Stimulated activated CD4-positive, alpha-beta T cell treated with anti-CD3 and anti-CD28 coated beads, Interleukin-12 subunit alpha, Interleukin-12 subunit beta, amount 100 ng/mL, for 48 hours (primary cell): Measurements from ENCODE around the gene CIROP.

Source experiments
- DNase-seq, 3 donors: peaks; one replicate each; pipeline ENCODE4 v3.0.0-alpha.2; 2020; ENCODE audit warnings: low read depth in 2 of 3, low spot score in 1 of 3

The CIROP gene, protein sequence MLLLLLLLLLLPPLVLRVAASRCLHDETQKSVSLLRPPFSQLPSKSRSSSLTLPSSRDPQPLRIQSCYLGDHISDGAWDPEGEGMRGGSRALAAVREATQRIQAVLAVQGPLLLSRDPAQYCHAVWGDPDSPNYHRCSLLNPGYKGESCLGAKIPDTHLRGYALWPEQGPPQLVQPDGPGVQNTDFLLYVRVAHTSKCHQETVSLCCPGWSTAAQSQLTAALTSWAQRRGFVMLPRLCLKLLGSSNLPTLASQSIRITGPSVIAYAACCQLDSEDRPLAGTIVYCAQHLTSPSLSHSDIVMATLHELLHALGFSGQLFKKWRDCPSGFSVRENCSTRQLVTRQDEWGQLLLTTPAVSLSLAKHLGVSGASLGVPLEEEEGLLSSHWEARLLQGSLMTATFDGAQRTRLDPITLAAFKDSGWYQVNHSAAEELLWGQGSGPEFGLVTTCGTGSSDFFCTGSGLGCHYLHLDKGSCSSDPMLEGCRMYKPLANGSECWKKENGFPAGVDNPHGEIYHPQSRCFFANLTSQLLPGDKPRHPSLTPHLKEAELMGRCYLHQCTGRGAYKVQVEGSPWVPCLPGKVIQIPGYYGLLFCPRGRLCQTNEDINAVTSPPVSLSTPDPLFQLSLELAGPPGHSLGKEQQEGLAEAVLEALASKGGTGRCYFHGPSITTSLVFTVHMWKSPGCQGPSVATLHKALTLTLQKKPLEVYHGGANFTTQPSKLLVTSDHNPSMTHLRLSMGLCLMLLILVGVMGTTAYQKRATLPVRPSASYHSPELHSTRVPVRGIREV

DNA sequence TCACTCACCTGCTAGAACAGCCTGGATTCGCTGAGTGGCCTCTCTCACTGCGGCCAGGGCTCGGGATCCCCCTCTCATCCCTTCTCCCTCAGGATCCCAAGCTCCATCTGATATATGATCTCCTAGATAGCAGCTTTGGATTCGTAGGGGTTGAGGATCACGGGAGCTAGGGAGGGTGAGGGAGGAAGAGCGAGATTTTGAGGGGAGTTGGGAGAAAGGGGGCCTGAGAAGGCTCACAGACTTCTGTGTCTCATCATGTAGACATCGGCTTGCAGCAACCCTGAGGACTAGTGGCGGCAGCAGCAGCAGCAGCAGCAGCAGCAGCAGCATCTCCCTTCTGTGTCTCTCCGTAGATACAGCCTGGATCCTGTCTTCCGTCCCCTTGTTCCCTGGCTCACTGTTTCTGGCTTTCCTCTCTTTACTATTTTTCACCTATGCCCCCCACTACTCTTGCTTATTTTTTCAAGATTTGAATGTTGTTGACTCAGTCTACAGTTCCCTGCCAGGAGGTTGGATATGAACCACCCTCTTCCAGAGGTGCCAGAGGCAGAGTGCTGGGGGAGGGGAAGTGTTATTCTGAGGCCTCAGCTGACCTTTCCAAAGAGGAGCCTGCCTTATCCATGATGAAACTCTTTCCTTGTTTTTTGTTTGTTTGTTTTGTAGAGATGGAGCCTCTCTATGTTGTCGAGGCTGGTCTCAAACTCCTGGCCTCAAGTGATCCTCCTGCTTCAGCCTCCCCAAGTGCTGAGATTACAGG is at the start of gene CIROP:
Gene CIROP, minus strand, starts transcription at position 399 of the 757 bp plus-strand sequence. Its CDS starts 69 bp downstream, at position 330.
- no peak for DNase-seq

DNA sequence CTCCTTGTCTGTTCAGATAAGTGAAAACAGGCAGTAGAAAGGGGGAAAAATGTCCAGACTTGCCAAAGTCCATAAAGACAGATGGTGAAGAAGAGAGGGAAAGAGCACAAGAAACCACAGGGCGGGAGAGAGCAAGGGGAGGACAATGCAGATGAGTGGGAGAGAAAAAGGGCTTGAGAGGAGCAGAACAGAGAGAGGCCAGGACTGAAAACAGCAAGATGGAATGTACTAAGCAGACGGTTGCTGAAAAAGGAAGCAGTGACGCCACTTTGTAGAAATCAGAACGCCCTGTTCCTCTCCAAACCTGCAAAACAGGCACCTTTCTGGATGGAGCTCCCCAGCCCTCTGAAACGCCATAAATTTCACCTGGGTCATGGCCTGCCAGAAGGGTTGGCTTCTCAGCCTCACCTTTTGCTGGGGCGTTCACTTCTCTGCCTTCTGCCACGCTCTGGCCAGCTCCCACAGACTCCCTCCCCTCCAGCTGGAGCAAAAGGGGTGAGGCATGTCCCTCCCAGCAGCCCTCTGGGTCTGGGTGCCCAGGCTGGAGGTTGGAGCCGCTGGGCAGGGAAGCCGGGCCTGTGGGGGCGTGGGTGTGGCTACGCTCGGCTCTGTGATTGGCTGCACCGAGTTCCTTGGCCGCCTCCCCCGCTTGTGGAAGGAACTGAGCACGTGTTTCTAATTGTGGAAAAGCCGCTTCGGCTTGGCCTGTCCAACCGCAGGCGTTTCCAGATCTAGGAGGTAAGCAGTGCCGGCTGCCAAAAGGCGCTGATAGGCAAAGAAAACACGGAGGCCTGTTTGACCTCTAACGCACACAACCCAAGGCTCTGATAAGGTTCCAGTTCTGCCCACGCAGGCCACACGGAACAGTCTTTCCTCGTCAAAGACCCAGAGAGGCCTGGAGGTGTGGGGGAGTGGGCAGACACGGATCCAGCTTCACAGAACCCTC is 49.3 kb upstream of the CIROP start:
- DNase-seq, result peak in 1 of 3 donors; percentile 3

DNA sequence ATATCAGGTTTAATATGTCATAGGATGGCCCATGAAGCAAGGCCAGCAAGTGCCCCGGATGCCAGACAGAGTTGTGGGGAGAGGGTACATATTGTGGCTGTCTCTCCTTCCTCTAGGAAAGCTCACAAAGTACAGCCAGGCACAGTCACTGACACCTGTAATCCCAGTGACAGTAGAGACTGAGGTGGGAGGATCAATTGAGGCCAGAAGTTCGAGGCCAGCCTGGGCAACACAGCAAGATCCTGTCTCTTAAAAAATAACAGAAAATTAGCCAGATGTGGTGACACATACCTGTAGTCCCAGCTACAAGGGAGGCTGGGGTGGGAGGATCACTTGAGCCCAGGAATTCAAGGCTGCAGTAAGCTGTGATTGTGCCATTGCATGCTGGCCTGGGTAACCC is 46.6 kb upstream of the CIROP start:
- DNase-seq, result no peak

DNA sequence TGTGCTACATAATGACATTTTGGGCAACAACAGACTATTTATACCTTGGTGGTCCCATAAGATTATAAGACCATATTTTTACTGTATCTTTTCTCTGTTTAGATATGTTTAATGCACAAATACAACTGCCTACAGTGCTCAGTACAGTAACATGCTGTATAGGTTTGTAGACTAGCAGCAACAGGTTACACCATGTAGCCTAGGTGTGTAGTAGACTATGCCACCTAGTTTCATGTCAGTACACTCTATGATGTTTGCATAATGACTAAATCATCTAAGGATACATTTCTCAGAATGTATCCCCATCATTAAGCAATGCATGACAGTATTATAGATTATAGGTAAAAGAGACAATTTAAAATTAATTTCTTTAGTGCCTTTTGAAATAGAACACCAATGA is 45.0 kb upstream of the CIROP start:
- no peak for DNase-seq

DNA sequence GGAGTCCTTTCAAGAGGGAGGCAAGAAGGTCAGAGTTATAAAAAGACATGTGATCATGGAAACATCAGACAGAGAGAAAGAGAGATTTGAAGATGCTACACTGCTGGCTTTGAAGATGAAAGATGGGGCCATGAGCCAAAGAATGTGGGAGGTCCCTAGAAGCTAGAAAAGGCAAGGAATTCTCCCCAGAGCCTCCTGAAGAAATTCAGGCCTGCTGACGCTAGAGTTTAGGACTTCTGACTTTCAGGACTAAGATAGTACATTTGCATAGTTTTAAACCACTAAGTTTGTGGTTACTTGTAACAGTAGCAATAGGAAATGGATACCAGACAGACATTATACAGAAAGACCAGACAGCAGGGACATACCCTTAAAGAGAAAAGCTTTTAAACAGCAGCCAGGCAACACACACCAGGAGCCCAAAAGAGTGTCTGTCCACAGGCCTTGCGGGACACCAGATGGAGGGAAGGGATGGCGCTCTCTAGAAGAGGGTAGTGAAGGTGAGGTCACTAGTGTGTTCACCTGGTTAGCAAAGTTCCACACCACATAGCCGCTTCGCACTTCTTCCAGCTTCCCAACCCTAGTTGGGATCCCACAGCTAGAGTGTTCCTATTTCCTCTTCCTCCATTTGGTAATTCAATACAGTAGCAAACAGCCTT is 43.9 kb upstream of the CIROP start:
- no peak for DNase-seq

DNA sequence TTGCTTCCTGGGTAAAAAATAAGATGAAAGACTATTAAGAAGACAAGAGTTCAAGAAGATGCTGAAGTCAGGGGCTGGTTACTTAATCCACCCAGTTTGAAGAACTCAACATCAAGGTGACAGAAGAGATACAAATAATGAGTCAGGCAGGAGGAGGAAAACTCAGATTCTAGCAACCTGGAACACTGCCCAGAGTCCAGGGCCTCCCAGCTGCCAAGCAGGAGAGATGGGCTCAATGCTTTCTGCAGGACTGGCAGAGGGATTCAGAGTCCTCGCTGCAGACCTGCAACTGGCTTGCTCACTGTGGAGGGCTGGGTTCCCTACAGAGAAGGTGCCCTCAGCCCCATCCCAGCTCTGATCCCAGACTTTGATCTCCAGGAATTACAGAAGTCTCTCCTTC is 42.9 kb upstream of the CIROP start:
- no peak for DNase-seq

DNA sequence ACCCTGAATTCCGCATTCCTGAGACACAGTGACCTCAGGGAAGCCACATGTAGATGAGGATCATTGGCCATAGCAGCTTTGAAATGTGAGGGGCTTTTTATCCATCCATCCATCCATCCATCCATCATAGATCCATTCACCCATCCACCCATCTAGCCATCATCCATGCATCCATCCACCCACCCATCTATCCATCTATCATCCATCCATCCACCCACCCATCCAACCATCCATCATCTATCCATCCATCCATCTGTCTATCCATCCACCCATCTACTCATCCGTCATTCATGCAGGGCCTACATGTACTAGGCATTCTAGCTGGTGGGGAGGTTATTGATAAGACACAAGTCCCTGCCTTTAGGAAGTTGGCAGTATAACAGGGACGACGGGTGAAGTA is 42.2 kb upstream of the CIROP start:
- DNase-seq, result no peak

DNA sequence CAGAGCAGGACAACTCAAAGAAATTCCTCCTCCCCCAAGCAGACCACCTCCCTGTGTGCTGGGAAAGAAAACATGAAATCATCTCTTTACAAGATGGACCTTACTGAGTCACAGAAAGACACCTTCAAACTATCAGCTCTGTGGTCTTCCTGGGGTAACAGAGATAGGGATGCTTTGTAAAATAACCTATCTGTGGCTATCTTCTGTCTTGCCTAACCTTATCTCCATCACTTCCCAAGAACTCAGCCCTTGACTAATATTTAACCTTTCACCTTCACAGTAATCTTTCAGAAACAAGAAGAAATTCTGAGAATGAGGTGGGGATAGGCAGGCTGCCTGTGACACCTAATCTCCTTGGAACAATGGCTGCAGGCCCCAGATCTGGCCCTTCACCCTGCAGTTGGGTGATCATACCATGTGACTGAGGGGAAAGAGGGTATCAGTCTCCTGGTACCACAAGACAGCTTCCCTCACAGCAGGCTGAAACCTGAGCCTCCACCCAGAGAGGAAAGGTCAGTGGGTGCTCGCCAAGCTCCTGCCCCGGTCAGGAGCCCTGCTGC is 41.6 kb upstream of the CIROP start:
- DNase-seq, result no peak

DNA sequence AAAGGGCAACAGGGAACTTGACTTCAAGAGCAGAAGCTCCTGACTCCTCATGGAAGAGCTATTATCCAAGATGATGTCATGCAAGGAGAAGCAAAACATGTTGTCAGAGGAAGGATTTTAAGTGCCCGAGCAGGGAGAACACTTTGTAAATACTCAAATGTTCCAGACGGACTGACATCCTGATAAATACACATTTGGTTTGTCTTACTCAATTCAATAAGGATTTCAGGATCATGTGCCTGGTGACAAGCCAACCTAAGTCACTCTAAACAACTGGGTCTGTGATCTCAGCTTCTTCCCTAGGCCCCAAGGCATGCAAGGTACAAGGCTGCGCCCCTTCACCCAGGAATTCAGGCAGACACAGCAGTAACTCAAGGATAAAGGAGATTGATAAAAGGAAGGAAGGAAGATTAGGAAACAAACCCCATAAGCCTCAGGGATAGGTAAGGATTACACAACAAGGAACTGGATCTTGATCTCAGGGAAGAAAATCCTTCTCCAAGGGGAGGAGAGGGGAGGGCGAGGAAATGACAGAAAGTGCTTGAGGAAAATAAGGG is 41.1 kb upstream of the CIROP start:
- DNase-seq, result no peak

DNA sequence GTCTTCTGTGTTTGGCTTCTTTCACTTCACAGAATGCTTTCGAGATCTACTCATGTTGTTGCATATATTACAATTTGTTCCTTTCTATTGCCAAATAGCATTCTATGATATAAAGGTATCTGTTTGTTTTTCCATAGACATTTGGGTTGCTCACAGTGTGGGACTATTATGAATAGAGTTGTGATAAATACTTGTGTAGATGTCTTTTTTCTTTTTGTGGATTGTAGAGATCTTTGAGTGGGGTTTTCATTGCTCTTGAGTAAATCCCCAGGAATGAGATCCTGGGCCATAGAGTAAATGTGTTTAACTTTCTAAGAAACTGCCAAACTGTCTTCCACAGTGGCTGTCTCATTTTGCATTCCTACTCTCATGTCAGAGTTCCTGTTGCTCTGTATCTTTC is 39.1 kb upstream of the CIROP start:
- no peak for DNase-seq

DNA sequence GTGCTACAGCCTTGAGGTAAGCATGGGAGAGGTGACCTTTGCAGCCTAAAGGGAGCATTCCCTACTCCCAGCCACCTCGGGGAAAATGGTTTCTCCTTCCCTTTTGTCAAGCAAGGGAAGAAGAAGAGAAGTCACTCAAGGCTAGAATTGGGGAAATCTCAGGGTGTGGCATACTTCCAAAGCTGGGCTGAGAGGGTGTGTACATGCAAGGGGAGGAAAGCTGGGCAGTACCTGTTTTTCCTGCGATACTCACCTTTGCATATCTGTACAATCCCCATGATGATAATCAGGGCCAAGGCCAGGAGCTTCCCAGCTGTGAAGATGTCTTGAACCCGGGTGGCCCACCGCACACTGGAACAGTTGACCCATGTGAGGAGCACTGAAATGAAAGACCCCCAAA is 38.0 kb upstream of the CIROP start:
- no peak for DNase-seq

DNA sequence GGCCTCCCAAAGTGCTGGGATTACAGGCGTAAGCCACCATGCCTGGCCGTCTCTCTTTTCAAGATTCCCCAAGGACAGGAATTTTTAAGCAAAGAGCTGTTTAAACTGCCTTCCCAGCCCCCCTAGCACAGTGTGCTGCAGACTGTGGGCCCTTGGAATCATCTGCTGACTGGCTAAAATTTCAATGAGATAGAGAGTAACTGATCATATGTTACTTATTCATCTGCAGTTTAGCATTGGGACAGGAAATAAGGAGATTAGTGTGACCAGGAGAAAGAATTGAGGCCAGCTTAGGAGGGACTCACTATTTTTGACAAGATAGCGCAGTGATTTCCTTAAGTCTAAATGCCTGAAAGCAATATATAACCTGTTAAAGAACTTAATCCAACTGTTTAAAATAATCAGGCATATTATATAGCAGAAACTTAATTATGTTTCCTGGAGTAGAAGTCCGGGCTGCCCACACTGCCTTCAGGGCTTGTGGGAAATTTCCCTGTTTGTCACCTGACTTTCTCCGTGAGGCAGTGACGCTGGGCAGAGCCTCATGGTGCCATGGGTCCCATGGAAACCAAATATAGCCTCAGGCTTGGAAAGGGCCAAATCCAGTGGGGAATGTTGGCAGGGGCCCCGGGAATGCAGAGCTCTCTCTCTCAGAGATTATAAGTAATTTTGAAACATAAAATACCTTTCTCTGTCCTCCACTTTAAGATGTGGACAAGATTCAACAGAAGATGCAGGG is 37.1 kb upstream of the CIROP start:
- DNase-seq, result no peak

DNA sequence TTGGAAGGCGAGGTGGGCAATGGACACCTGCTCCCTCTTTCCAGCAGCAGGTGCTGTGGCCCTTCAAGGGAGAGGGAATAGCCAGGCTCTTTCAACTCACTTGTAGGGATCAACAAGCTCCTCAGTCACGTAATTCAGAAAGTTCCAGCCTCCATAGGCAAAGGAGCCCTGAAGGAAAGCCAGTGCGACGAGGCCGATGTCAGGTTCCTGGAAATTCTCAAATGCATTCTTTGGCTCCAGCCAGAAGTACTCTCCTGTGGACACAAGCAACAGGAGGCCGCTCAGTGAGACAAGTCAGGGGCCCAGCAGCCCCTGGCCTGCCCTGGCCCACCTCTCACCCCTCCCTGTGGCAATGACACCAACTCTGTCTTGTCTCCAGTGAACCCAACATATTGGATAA is 35.6 kb upstream of the CIROP start:
- DNase-seq, result no peak

DNA sequence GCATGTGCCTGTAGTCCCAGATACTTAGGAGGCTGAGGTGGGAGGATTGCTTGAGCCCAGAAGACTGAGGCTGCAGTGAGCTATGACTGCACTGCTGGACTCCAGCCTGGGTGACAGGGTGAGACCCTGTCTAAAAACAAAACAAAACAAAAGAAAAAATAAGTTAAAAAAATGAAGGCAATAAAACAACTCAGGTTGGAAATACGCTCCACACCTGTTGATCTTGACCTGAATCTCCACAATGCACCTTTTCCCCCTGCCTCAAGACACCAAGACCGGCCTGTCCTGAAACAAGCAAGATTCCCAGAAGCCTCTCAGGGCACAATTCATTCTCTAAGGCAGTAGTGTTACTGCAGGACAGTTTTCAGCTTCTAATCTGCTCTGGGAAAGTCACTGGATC is 35.1 kb upstream of the CIROP start:
- no peak for DNase-seq

DNA sequence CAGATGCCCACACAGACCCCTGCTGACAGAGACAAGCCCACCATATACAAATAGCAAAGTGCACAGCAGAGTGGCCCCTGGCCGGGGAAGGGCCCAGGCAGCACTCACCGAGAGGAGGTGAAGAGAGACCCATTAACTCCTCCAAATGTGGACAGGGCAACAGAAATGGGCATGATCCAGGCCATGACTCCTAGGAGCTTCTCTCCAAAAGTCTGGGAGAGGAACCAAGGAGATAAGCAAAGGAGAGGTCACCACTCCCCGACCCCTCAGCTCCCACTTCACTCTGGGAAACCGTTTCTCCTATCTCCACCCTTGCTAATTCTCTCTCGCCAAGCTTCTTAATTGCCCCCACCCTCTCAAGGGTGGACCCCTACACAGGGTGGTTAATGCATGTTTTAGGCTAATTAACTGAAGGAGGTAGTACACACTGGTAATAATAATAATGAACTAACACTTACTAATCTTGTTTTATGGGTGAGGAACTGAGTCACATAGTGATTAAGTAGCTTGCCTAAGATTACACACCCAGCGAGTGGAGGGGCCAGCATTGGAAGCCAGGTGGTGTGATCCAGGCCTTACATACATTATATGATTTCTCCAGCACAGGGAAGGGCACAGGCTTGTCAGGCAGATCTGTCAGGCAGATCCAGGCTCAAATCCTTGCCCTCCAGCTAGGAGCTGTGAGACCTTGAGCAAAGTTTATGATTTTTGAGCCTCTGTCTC is 33.2 kb upstream of the CIROP start:
- no peak for DNase-seq

DNA sequence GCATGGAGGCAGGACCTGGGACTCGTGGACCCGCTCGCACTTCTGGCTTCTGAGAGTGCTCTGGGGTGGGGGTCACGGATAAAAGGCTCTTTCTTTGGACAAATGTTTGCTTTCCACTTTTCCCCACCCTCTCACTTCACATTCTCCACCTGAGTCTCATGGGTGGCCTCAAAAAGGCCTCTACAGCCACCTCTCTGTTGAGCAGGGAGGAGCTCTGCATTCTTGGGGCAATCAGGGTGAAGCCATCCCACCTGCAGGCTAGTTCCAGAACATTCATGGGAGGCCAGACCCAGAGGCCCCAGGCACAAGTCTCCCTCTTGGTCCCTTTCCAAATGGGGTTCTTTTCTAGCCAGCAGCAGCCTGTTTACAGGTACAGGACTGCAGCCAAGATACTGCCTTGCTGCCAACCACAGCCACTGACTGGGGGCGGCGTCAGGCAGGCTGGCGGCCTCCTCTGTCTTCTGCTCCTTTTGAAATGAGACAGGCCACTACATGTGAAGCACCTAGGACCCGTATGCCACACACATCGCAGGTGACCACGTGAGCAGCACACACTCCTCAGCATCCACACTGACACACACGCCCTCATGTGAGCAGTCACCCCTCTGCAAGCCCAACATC is 32.5 kb upstream of the CIROP start:
- no peak for DNase-seq

DNA sequence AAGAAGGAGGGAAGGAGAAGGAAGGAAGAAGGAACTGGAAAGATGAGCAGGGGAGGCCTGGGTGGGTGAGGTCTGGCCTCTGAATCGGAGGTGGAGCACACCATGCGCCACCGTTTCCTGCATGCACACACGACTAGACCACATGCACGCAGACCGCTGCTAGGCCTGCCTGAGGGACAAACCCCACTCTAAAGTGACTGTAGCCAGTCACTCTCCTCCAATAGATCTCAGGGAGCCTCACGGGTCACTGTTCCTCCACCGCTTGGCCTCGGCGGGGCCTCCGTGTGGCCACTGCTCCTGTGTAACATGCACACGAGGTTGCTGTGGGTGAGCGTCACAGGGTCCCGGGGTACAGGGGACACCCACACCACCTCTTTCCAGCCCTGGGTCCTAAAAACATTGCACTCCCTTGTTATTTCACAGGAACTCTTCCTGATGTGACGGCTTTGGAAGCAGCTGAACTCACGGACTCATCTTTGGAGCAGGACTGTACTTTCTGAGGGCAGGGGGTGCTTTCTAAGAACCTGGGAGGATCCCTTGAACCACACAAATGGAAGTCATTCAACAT is 31.9 kb upstream of the CIROP start:
- no peak for DNase-seq
